Measurements from ENCODE around the gene PPP1R10.

The PPP1R10 gene

DNA sequence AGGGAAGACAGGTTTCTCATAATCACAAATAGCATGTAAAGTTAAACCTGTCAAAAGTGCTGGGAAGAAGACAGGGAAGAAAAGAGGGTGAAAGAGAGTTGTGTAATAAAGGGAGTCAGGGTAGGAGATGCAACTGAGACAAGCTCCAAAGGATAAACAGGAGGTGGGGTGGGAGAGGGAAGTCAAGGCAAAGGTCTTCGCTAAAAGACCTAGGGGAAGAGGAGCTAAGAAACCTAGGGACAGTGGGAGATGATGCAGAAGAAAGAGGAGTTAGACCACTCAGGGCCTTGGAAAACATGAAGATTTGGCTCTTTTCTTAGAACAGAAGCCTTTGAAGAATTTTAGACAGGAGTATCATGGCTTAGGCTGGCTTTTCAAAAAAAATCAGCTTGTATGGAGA is 52.9 kb downstream of the PPP1R10 start:
- Histone ChIP-seq H3K4me3 (IDR thresholded peaks at IDR 0.05; ENCODE audit: insufficient read depth, low read depth, low read length) (no peak overlapping the region), H2AFZ (ENCODE audit: low read depth) (no peak overlapping the region), H3K4me2 (no peak overlapping the region), H3K36me3 (ENCODE audit: insufficient read depth) (no peaks in the 10 kb centered on the region), H3K4me1 (ENCODE audit: low read depth, poor library complexity, severe bottlenecking) (peaks cover 5% of the 10 kb centered on the region), H3K27me3 (ENCODE audit: insufficient read depth, low read depth) (no peaks in the 10 kb centered on the region), H3K79me2 (ENCODE audit: insufficient read depth, low read depth) (peaks cover 1% of the 10 kb centered on the region; the same call in 1 of the 2 replicates), H3K27ac (no peak overlapping the region), H4K20me1 (ENCODE audit: insufficient read depth) (no peaks in the 10 kb centered on the region), H3K9ac (no peak overlapping the region)
- TF ChIP-seq, protein P1, sequence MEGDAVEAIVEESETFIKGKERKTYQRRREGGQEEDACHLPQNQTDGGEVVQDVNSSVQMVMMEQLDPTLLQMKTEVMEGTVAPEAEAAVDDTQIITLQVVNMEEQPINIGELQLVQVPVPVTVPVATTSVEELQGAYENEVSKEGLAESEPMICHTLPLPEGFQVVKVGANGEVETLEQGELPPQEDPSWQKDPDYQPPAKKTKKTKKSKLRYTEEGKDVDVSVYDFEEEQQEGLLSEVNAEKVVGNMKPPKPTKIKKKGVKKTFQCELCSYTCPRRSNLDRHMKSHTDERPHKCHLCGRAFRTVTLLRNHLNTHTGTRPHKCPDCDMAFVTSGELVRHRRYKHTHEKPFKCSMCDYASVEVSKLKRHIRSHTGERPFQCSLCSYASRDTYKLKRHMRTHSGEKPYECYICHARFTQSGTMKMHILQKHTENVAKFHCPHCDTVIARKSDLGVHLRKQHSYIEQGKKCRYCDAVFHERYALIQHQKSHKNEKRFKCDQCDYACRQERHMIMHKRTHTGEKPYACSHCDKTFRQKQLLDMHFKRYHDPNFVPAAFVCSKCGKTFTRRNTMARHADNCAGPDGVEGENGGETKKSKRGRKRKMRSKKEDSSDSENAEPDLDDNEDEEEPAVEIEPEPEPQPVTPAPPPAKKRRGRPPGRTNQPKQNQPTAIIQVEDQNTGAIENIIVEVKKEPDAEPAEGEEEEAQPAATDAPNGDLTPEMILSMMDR (conservative IDR thresholded peaks at IDR 0.05; ENCODE audit: low read depth, low read length), result no peak

DNA sequence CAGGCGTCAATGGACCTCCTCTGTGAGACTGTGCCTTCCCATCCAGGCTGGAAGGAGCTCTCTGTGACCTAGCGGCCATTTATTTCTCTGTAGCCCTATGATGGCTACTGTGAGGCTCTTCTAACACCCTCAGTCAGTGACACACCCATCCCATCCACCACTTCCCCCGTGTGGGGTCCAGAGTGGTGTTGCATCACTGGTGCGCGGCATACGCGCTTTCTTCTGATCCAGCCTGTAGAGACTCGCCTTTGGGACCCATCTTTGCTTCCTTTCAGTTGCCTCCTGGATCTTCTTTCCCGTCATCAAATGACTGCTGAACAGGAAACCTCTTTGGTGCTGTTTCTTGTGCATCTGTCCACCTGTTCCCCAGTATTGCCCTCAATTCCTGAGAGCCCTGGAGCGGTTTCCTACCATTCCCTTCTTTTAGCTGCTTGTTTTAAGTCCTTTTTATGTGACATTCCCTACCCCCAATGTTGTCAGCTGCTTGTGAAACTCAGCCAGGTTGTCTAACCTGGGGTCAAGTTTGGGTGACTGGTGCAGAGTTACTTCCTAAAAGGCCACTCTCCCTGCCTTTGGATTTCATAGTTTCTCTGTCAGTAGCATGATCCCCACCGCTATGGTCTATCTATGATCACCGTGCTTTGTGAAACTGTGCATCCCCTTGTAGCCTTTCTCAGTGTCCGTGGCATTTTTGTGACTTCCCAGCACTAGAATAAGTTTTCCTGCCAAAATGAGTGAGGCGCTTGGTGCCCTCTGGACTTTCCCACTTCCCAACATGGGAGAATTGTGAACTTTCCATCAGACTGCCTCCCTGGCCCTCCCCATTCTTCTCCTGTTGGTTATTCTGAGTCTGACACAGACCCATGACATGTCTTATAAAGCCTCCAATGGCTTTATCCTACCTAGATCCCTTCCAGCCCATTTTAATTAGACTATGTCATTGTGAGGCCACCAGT is 54.3 kb downstream of the PPP1R10 start:
- Histone ChIP-seq H3K27me3 (ENCODE audit: insufficient read depth, low read depth) (no peaks in the 10 kb centered on the region), H4K20me1 (ENCODE audit: insufficient read depth) (no peaks in the 10 kb centered on the region), H3K4me2 (no peak overlapping the region), H3K9ac (no peak overlapping the region), H3K4me1 (ENCODE audit: low read depth, poor library complexity, severe bottlenecking) (peaks cover 15% of the 10 kb centered on the region), H3K27ac (no peak overlapping the region), H3K36me3 (ENCODE audit: insufficient read depth) (no peaks in the 10 kb centered on the region), H3K4me3 (IDR thresholded peaks at IDR 0.05; ENCODE audit: insufficient read depth, low read depth, low read length) (no peak overlapping the region), H3K79me2 (ENCODE audit: insufficient read depth, low read depth) (peaks cover 15% of the 10 kb centered on the region), H2AFZ (ENCODE audit: low read depth) (no peak overlapping the region)
- TF ChIP-seq, protein P1 (conservative IDR thresholded peaks at IDR 0.05; ENCODE audit: low read depth, low read length), result no peak

- Histone ChIP-seq H4K20me1 (ENCODE audit: insufficient read depth) (no peaks in the 10 kb centered on the region), H2AFZ (ENCODE audit: low read depth) (no peak overlapping the region), H3K36me3 (ENCODE audit: insufficient read depth) (no peaks in the 10 kb centered on the region), H3K4me3 (IDR thresholded peaks at IDR 0.05; ENCODE audit: insufficient read depth, low read depth, low read length) (no peak overlapping the region), H3K27me3 (ENCODE audit: insufficient read depth, low read depth) (no peaks in the 10 kb centered on the region), H3K4me2 (no peak overlapping the region), H3K9ac (no peak overlapping the region), H3K79me2 (ENCODE audit: insufficient read depth, low read depth) (peaks cover 20% of the 10 kb centered on the region), H3K4me1 (ENCODE audit: low read depth, poor library complexity, severe bottlenecking) (peaks cover 15% of the 10 kb centered on the region), H3K27ac (no peak overlapping the region)
- TF ChIP-seq, protein P1 (conservative IDR thresholded peaks at IDR 0.05; ENCODE audit: low read depth, low read length), result no peak
Observed at GRCh38 chr6:30560930-30561329, 56.1 kb downstream of the PPP1R10 start.

DNA sequence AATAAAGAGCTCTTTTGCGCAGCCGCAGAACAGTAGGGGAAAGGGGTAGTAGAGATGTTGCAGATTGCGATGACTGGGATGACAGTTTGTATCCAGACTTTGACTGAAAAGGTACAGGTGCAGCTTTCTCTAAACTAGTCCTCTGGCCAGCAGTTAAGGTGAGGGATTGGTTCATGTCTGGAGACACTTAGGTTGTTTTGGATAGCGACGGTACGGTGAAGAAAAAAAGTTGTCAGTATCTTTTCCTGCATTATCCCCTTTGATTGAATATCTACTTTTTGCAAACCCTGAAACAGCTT is 59.4 kb downstream of the PPP1R10 start:
- H2AFZ ChIP-seq (ENCODE audit: low read depth), result peak overlapping the region; percentile 96; the same call in 1 of the 2 replicates
- peak overlapping the region; percentile 94 for H3K27ac ChIP-seq
- H3K36me3 ChIP-seq (ENCODE audit: insufficient read depth), result no peaks in the 10 kb centered on the region
- H3K9ac ChIP-seq, result peak overlapping the region; percentile 92
- peaks cover 15% of the 10 kb centered on the region for H3K4me1 ChIP-seq (ENCODE audit: low read depth, poor library complexity, severe bottlenecking)
- H4K20me1 ChIP-seq (ENCODE audit: insufficient read depth), result no peaks in the 10 kb centered on the region
- H3K4me2 ChIP-seq, result peak overlapping the region; percentile 97
- TF ChIP-seq, protein P1 (conservative IDR thresholded peaks at IDR 0.05; ENCODE audit: low read depth, low read length), result no peak
- H3K79me2 ChIP-seq (ENCODE audit: insufficient read depth, low read depth), result peaks cover 20% of the 10 kb centered on the region
- no peak overlapping the region for H3K4me3 ChIP-seq (IDR thresholded peaks at IDR 0.05; ENCODE audit: insufficient read depth, low read depth, low read length)
- no peaks in the 10 kb centered on the region for H3K27me3 ChIP-seq (ENCODE audit: insufficient read depth, low read depth)
